Measurements from ENCODE around the gene ACAA1.
"Not testable (repeated sequence)": the region's sequence is repeated elsewhere in the genome, so short reads cannot be mapped to it uniquely, and the experiment has no call there.

ACAA1 gene

DNA sequence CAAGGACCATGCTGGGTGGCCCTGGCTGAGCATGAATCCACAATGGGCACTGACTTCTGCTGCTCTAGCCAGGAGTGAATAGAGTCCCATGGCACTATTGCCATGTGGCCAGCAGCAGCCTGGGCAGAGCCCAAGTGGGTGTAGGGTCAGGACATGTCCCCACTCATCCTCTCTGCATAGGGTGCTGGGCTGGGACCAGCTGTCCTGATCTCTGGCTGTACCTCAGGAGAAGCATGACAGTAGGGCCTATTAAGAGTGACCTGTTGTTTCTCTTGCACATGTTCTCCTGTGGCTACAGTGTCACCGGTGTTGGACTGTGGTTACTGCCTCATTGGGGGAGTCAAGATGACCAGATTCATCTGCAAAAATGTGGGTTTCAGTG, 51.0 kb downstream of the ACAA1 start:
- DNase-seq (ENCODE audit: low read depth, low spot score), result no peak
- no peak overlapping the region for H3K27ac ChIP-seq

DNA sequence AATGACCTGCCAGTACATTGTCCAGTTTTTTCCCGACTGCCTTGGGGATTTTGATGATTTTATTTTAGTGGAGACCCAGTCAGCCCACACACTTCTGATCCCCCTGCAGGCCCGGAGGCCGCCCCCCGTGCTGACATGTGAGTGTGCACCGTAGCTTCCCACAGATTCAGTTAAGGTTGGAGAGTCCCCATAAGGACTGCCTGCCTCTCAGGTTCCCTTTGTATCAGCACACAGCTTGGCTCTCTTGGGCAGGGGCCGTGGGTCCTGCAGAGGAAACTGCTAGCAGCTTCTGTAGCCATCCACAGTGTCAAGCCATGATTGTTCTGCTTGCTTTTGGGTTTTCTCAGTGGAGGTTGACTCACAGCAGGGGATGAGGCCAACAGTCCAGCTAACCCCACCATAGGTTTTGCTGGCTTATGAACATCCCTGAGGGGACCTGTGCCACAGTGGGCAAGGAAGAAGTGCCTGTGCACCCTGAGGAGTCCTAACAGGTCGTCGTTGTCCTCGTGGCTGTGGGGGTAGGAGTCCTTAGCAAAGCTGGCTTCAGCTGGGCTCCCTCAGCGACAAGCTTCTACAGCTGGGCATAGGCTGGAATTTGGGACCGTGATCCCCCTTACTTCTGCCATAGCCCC, 51.5 kb downstream of the ACAA1 start:
- no peak for DNase-seq (ENCODE audit: low read depth, low spot score)

DNA sequence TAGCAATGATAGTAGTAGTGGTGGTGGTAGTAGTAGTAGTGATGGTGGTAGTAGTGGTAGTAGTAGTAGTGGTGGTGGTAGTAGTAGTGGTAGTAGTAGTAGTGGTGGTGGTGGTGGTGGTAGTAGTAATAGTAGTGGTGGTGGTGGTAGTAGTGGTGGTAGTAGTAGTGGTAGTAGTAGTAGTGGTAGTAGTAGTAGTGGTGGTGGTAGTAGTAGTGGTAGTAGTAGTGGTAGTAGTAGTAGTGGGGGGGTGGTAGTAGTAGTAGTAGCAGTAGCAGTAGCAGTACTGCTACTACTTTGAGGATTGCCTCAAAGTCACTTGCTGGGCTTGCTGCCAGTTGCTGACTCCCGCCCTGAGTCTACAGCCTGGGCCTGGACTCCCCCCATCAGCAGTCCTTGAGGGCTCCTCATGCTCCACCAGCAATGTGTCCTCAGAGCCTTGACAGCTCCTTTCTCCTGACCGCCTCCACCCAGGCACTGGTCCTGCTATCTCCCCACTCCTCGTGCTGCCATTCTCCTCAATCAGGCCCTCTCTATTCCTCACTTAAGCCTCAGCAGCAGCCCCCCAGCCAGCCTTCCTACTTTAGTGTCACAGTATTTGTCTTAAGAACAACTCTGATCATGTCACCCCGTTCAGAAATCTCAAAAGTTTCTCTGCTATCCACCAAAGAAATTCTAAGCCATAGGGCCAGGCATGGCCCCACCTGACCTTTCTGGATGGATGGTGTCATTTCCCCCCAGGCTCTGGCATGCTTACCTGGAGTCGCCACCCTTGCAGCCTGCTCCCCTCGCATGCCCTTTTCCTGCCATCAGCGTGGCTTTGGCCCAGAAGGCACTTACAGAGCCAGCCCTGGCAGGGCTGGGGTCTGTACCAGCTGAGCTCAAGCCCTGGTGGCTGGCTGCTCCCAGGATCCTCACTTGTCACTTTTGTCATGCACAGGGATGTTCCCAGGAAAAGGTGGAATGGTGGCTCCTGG, 52.3 kb downstream of the ACAA1 start:
- no peak for DNase-seq (ENCODE audit: low read depth, low spot score)
- no peak overlapping the region for H3K27ac ChIP-seq

More for the DNA sequence above, 51.5 kb downstream of the ACAA1 start:
- no peak overlapping the region for H3K27ac ChIP-seq

DNA sequence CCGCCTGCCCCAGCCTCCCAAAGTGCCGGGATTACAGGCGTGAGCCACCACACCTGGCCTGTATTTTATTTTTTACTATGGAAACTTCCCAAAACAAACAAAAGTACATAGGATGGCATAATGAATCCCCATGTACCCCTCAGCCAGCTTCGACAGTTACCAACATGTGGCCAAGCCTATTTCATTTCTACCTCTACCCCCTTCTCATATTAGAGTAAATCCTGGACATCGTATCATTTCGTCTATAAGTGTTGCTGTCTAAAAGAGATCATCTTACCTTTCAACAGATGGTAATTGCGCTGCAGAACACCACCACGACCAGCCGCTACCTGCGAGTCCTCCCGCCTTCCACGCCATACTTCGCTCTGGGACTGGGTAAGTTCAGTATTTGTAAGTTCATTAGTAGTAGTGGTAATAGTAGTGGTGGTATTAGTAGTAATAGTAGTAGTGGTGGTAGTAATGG, 53.0 kb downstream of the ACAA1 start:
- no peak for DNase-seq (ENCODE audit: low read depth, low spot score)

DNA sequence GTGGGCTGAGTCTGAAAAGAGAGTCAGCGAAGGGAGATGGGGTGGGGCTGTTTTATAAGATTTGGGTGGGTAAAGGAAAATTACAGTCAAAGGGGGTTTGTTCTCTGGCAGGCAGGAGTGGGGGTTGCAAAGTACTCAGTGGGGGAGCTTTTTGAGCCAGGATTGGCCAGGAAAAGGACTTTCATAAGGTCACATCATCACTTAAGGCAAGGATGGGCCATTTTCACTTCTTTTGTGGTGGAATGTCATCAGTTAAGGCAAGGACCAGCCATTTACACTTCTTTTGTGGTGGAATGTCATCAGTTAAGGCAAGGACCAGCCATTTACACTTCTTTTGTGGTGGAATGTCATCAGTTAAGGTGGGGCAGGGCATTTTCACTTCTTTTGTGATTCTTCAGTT, 53.7 kb downstream of the ACAA1 start:
- DNase-seq (ENCODE audit: low read depth, low spot score), result not testable (repeated sequence)

More for the DNA sequence above, 53.0 kb downstream of the ACAA1 start:
- H3K27ac ChIP-seq, result no peak overlapping the region

DNA sequence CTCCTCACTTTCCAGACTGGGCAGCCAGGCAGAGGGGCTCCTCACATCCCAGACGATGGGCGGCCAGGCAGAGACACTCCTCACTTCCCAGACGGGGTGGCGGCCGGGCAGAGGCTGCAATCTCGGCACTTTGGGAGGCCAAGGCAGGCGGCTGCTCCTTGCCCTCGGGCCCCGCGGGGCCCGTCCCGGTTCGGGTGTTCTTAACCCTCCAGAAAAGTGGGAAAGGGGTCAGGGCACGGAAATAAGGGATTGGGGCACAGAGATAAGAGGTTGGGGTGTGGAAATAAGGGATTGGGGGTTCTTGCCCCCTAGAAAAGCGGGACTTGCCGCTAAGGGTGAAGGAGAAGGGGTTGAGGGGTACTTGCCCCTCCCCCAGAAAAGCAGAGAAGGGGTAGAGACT, 54.6 kb downstream of the ACAA1 start:
- H3K27ac ChIP-seq; DNase-seq (ENCODE audit: low read depth, low spot score): not testable (repeated sequence)

More for the DNA sequence above, 53.7 kb downstream of the ACAA1 start:
- not testable (repeated sequence) for H3K27ac ChIP-seq

DNA sequence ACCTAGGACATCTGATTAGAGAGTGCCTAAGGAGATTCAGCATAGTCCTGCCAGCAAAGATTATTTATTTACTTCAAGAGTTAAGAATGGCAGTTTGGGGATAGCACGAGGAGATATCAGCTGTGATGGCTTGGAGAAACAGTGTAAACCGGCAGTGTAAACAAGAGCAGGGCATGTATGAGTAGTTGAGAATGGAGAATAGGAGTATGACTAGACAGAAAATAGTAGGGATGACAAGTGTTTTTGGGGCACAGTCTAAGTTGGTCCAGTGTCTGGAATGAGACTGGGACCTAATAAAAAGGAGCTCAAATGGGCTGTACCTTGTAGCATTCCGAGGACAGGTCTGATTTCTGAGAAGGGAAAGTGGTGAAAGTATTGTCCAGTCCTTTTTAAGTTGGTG, 59.9 kb downstream of the ACAA1 start:
- not testable (repeated sequence) for H3K27ac ChIP-seq; DNase-seq (ENCODE audit: low read depth, low spot score)
